GM23338 (cell line): ENCODE data around the gene ADRA2B.
"Not testable (repeated sequence)": the region's sequence is repeated elsewhere in the genome, so short reads cannot be mapped to it uniquely, and the experiment has no call there.

Experiments
- CREB1 ChIP-seq: fragments of 250-450 bp; sonication (Bioruptor Pico); IDR thresholded peaks from 2 replicates; pipeline ENCODE4 v1.5.0; 2020; ENCODE audit warnings: low read depth, mild to moderate bottlenecking, moderate library complexity
- CTCF ChIP-seq, 2 experiments: fragments of 200-600 bp in 1 of 2; sonication (generic) in 1 of 2; conservative IDR thresholded peaks; 2 replicates each; pipeline versions ENCODE4 v1.5.1 to v1.6.1; 2016 to 2017; ENCODE audit warnings: antibody characterized with exemption in 2 of 2, low read depth in 2 of 2, mild to moderate bottlenecking in 2 of 2, moderate library complexity in 1 of 2
- EZH2 ChIP-seq: fragments of 200-600 bp; sonication (generic); IDR thresholded peaks from one replicate; pipeline ENCODE4 v1.8.0; 2017; ENCODE audit warnings: antibody characterized with exemption, mild to moderate bottlenecking, low read depth; ENCODE audit not compliant: unreplicated experiment
- EZH2phosphoT487 ChIP-seq: fragments of 200-600 bp; sonication (generic); IDR thresholded peaks from one replicate; pipeline ENCODE4 v1.8.1; 2018; ENCODE audit warnings: antibody characterized with exemption; ENCODE audit not compliant: unreplicated experiment
- JUNB ChIP-seq: IDR thresholded peaks from one replicate; pipeline ENCODE4 v1.6.1; 2016; ENCODE audit warnings: antibody characterized with exemption; ENCODE audit not compliant: unreplicated experiment
- NANOG ChIP-seq: IDR thresholded peaks from 2 replicates; pipeline ENCODE4 v1.6.1; 2016; ENCODE audit warnings: antibody characterized with exemption, borderline replicate concordance
- POLR2AphosphoS5 ChIP-seq: IDR thresholded peaks from 2 replicates; pipeline ENCODE4 v1.6.1; 2016; ENCODE audit warnings: antibody characterized with exemption, low read depth
- REST ChIP-seq: IDR thresholded peaks from one replicate; pipeline ENCODE4 v1.6.1; 2018; ENCODE audit warnings: antibody characterized with exemption; ENCODE audit not compliant: unreplicated experiment
- ZNF114 ChIP-seq: fragments of 250-450 bp; sonication (Bioruptor Pico); IDR thresholded peaks from 2 replicates; pipeline ENCODE4 v1.5.0; 2020; ENCODE audit warnings: mild to moderate bottlenecking, moderate library complexity
- ZNF331 ChIP-seq: fragments of 250-450 bp; sonication (Bioruptor Pico); IDR thresholded peaks from 2 replicates; pipeline ENCODE4 v1.5.0; 2020; ENCODE audit warnings: low read depth, mild to moderate bottlenecking, moderate library complexity

GRCh38 chr2:96066511-96066910 lies 49.9 kb downstream of the ADRA2B start:
- not testable (repeated sequence) for TF ChIP-seq CTCF (conservative IDR thresholded peaks at IDR 0.05; ENCODE audit: low read depth in 2 of 2); EZH2; POLR2AphosphoS5; ZNF114; REST; ZNF331 (CRISPR knock-in tag); NANOG; JUNB; CREB1 (CRISPR knock-in tag); EZH2phosphoT487
